GM19455 (cell line): ENCODE results near the gene SPATA4.
A peak's percentile ranks its signal among the peaks of the same experiment; 100 is the strongest.

ENCODE experiments used
- ATAC-seq: cut with Tn5 transposase; IDR thresholded peaks from one replicate; pipeline ENCODE4 v1.9.1; 2021; ENCODE audit not compliant: unreplicated experiment

The SPATA4 gene

DNA sequence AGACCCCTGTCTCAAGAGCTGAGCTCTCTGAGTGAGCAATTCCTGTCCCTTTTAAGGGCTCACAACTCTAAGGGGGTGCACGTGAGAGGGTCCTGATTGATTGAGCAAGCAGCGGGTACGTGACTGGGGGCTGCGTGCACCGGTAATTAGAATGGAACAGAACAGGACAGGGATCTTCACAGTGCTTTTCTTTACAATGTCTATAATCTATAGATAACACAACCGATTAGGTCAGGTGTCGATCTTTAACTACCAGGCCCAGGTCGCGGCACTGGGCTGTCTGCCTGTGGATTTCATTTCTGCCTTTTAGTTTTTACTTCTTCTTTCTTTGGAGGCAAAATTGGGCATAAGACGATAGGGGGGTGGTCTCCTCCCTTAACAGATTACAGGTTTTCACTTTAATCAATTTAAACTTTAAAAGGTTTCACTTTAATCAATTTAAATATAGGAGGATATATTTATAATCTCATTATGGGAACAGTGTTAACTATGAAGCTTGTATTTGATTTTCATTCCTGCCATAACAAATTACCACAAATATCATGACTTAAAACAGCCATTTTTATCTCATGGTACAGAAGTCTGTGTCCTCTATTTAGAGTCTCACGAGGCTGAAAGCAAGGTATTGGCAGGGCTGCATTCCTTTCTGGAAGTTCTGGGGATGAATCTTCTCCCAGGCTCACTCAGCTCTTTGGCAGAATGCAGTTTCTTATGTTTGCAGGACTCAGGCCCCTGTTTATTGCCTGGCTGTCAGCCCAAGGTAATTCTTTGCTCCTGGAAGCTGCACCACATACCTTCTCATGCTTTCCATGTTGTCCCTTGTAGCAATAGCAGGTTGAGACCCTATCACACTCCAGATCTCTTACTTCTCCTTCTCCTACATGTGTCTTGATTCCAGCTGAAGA lies 5.2 kb downstream of the SPATA4 start:
- no peak for ATAC-seq

DNA sequence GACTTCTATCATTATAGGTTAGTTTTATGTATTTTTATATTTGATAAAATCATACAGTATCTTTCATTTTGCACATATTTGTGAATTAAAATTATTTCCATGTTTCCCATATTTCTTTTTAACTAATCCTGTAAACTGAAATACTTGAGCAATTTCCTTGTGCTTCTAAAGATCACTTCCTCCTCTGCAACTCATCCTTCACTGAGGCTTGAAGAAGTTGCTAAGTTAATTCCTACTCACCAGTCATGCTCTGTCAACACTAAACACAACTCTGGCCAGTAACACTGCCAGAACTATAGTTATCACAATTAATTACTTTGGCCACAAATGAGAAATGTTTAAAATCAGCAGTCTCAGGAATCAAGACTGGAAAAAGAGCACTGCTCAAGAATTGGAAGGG lies 6.7 kb downstream of the SPATA4 start:
- no peak for ATAC-seq

DNA sequence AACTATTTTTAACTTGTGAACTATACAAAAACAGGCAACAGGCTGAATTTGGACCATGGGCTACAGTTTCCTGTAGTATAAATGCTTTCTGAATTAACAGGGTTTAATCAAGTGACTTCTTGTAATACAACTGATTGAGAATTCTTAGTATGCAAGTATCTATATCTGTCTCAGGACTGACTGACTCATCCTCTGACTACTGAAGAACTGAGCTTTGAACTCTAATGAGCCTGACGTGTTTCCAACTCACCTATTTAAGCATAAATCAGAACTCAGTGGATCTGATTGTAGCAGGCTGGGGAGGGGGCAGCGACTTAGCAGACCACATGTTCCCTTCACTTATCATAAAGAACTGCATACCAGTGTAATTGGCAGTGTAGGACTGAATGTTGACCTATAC lies 7.8 kb downstream of the SPATA4 start:
- no peak for ATAC-seq

DNA sequence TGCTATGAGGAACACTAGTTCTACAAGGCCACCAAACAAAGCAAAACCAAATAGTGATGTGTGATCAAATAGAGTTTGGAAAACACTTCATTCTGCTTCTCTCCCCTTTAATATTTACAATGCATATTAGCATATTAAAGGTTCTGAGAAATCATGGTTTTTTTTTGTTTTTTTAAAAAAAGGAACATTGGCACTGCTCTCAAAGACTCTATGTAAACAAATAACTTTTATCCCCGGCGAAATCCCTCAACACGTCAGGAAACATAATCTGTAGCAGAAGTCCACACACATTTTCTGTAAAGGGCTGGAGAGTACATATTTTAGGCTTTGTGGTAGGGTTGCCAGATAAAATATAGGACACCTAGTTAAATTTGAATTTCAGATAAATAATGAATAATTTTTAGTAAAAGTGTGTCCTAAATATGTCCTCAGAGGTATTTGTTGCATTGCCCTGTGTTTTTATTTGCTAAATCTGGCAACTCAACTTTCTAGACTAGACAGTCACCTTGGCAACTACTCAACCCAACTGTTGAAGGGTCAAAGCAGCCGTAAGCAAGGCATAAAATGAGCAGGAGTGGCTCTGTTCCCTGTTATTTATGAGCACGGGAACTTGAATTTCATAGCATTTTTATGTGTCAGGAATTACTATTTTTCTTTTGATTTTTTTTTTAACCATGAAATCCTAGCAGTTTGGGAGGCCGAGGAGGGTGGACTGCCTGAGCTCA lies 8.6 kb downstream of the SPATA4 start:
- no peak for ATAC-seq

DNA sequence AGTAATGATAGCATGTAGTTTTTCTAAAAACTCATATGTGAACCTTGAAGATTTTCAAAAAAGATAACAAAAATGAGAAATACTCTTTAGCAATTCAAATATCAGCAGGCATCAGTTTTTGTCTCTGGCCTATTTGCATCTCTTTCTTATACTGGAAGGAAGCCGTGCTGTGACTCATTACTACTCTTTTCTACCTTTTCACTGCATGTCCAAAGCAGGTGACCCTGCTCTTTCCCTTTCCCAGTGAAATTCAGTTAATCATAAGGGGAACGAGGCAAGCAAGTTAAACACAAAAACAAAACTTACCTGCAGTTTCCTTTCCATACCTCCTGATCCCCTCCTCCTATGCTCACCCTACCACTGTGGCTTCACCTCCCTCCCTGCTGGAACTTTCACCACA lies 9.3 kb downstream of the SPATA4 start:
- ATAC-seq = peak; percentile 44

DNA sequence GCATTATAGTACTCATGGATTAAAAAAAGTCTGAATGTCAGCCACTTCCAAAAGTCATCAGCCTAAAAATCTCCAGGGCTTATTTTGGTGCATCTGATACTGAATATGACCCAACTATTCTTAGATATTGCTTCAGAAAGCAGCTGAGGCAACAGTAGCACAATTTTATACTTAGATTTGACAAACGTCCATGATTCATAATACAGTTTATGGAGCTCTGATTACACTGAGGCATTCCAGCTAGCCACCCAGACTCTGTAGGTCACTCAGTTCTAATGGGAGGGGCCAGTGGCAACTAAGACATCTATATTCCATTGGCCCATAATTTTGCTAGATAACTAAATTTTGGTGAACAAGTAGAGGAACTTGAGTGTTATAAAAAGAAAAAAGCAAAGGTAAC lies 10.3 kb downstream of the SPATA4 start:
- ATAC-seq = no peak

DNA sequence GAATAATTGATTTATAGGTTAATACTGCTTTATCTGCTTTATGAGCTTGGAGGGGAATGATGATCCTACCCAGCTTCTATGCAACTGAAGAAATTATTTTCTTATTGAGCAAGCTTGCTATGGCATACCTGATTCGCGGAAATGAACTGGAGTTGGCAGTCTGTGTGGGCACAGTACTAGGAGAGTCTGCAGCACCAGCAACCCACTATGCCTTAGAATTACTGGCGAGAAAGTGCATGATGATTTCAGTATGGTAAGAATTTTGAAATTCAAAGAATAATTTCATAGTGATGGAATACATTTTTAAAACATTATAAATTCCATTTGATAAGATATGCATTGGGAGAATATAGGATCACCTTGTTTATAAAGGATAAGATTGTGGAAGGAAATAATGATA lies 32.3 kb downstream of the SPATA4 start:
- no peak for ATAC-seq

DNA sequence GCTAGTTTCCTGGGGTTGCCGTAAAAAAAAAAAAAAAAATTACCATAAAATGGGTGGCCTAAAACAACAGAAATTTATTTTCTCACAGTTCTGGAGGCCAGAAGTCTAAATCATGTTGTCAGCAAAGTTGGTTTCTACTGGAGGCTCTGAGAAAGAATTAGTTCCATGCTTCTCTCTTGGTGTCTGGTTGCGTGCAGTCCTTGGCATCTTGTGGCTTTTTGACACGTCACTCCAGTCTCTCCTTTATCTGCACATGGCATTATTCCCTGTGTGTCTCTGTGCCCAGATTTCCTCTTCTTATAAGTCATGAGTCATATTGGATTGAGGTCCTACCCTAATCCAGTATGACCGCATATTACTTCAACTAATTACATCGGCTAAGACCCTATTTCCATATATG lies 38.7 kb downstream of the SPATA4 start:
- ATAC-seq = no peak

DNA sequence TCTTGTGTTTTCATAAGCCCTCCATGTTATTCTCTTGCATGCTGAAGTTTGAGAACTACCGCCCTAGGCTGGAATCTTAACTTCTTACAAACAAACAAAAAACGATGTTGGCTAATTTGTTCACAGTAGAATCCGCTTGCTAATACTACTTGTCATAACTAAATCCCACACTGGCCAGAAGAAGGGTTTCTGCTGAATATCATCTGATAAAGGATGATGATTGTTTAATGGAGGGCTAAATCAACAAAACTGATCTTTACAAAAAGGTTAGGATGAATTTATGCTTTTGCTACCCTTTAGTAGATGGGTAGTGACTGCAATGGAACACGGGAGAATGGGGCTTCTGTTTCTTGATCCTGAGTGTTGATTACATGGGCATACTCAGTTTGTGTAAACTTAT lies 42.3 kb downstream of the SPATA4 start:
- no peak for ATAC-seq

DNA sequence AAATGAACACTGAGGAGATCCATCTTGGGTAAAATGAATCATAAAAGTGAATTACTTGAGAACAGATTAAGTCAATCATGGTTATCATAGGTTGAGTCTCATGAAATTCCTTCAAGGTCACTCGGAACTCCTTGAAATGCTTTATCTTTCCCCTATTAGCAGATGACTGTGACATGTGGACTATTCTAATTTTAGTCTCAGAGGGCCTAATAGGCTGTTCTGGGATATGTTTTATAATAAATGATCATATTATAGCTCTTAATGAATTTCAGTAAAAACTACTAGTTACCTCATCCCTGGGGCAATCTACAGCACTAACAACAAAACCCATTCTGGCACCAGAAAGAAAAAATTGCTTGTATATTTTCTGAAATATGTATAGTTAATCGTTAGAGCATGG lies 44.7 kb downstream of the SPATA4 start:
- ATAC-seq = no peak

DNA sequence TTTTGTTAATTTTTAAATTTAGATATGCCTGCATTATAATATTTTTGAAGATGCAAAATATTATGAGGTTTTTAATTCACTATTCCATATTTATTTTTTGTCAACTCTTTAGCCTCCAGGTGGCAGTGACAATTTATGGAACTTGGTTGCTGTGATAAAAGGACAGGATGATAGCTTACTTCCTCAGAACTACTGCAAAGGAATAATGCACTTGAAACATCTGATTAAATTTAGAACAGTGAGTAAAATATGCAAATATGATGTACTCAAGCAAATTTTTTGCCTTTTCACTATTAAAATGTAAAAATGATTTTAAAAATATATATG lies 45.1 kb downstream of the SPATA4 start:
- ATAC-seq = peak; percentile 41

DNA sequence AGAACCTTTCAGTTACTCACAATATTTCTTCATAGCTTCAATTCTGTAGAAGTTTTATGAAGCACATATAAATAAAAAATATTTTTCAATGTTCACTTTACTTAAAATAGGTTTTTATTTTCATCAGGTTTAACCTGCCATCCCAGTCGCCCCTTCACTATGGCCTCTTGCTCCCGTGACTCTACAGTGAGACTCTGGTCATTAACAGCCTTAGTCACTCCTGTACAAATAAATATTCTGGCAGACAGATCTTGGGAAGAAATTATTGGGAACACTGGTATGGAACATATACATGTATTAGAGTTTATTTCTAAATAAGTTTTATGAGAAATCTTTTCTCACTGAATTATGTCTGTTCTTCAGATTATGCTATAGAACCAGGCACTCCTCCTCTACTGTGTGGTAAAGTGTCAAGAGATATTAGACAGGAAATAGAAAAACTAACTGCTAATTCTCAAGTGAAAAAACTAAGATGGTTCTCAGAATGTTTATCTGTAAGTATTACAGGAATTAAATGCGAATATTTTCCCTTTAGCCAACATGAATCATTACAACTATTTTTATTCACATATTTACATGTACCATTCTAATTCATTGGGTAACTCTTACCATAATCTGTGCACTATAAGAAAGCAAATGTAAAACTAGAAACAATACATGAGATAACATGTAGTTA lies 45.6 kb downstream of the SPATA4 start:
- ATAC-seq = no peak

DNA sequence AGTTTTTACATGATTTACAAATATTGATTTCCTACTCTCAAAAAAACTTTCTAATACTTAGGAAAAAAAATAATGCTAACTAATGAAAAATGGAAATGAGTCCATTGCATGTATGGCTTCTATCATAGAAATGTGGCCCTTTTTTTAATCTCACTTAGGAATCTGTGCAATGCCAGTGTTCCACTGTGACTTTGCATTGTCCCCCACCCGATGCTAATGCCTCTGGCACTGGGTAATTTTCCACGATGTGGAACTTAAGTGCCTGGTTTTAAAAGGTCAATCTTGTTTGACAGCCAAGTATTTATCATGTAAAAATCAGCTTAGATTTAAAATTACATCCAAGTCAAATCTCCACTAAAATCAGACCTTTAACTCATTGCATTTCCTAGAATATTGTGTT lies 53.1 kb downstream of the SPATA4 start:
- no peak for ATAC-seq

DNA sequence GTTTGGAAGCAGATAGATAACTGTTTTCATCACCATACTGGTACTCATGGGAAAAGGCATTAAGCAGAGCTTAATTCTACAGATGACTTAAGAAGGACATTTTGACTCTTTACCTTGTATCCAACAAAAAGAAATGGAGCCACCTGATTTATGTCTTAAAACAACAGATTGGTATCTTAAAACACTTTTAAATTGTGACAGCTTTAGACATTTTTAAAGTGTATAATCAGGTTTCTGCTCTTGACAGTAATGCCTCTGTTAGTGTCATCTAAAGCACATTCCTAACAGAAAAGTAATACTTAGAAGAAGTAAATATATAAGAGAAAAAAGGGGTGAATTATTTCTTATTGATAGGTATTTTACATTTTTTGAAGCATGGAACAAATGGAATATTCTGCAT lies 55.9 kb downstream of the SPATA4 start:
- no peak for ATAC-seq

DNA sequence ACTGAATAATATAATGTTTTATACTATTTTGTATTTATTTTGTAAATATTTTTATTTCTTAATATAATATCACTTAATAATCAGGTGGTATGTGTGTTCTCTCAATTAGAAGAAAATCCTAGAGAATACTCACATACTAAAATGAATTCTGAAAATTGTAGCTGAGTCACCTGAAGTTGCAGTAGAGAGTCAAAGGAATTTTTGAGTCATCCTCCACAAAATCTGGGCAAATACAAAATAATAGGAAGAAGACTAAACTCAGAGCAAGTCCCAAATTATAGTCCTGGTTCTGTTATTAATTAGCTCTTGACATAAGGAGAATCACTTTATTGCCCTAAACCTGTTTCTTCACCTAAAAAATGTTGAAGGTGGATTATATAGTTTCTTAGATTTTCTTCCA lies 57.8 kb downstream of the SPATA4 start:
- no peak for ATAC-seq

DNA sequence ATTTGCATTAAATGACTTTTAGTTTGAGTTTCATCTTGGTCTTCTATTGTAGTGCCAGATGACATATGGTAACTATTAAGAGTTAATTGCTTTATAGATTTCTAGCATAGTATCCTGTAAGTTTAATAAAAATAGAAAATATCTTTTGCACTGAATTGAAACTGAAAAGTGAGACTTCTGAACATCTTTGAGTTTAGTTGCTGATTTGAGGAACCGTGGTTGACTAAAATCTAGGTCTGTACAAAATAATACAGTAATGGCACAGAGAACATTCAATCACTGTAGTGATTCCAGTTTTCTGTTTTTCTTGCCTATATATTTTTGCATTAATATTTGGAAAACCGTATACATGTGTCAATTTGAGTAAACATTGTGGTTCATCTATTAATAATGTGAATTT lies 60.7 kb downstream of the SPATA4 start:
- no peak for ATAC-seq
